K562 (cell line): ENCODE measurements around the gene ZCCHC24.

ENCODE experiments used
- BCL6 ChIP-seq: fragments of 250-450 bp; sonication (Bioruptor Pico); IDR thresholded peaks from 2 replicates; pipeline ENCODE4 v1.4.0; 2020
- CHAMP1 ChIP-seq: fragments of 450-650 bp; IDR thresholded peaks from 2 replicates; pipeline ENCODE4 v1.6.1; 2016; ENCODE audit warnings: mild to moderate bottlenecking
- CTCF ChIP-seq, 3 experiments: IDR thresholded peaks in 2 of 3; conservative IDR thresholded peaks in 1 of 3; 2 replicates each; pipeline ENCODE4 v1.5.1; 2011 to 2012; ENCODE audit warnings: low read length in 3 of 3, mild to moderate bottlenecking in 3 of 3, control low read depth in 2 of 3, improper control_type of control experiment in 1 of 3, inconsistent platforms in 1 of 3, low read depth in 1 of 3, mixed read lengths in 1 of 3, moderate library complexity in 1 of 3; ENCODE audit not compliant: insufficient read depth in 2 of 3
- HNRNPUL1 ChIP-seq: fragments of 200-400 bp; formaldehyde crosslinking; IDR thresholded peaks from 2 replicates; pipeline ENCODE4 v1.6.1; 2017; ENCODE audit warnings: low read length
- MEF2A ChIP-seq: IDR thresholded peaks from 2 replicates; pipeline ENCODE4 v1.6.1; 2011; ENCODE audit warnings: low read depth, mild to moderate bottlenecking, low read length, moderate library complexity; ENCODE audit not compliant: control insufficient read depth
- PHF8 ChIP-seq: fragments of 200-600 bp; sonication (generic); IDR thresholded peaks from 2 replicates; pipeline ENCODE4 v1.6.1; 2012; ENCODE audit warnings: mixed run types, mild to moderate bottlenecking, inconsistent platforms, low read length, moderate library complexity, borderline replicate concordance
- SMARCA4 ChIP-seq: fragments of 450-650 bp; IDR thresholded peaks from 2 replicates; pipeline ENCODE4 v1.6.1; 2016
- TBP ChIP-seq: optimal IDR thresholded peaks from 2 replicates; pipeline ENCODE3; 2011; ENCODE audit warnings: low read depth, low read length, improper control_type of control experiment
- ZNF444 ChIP-seq: fragments of 250-450 bp; sonication (Bioruptor Pico); IDR thresholded peaks from 2 replicates; pipeline ENCODE4 v1.4.0; 2020; ENCODE audit warnings: mild to moderate bottlenecking, moderate library complexity

DNA sequence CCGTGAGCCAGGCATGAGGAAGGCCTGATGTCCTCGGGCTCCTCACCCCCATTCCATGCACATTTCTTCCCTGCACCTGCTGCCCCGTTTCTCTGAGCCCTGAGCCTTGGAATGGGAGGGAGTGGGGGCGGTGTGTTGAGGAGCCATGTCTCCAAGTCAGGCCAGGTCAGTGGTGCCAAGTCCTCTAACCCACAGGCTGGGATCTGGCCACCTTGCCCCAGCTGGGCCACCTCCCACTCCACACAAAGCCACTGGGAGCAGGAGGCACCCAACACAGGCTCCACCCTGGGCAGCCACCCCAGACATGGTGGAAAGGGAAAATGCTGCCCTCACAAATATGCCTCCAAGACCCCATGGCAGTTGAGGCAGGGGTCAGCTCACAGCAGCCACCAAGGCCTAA is 27.7 kb downstream of the ZCCHC24 start:
- TF ChIP-seq MEF2A (no peak), CHAMP1 (no peak), TBP (no peak), HNRNPUL1 (no peak), BCL6 (CRISPR knock-in tag) (no peak), PHF8 (no peak), ZNF444 (CRISPR knock-in tag) (no peak), SMARCA4 (no peak), CTCF (IDR thresholded peaks at IDR 0.05 in 2 of 3, conservative IDR thresholded peaks at IDR 0.05 in 1 of 3; ENCODE audit: insufficient read depth in 2 of 3, low read depth in 1 of 3, low read length in 3 of 3) (no peak)
